ENCODE results near the gene ITPRIPL2. TPM values are rescaled to one million over a fixed set of nuclear protein-coding genes. Genes with fewer than 3 reads are reported as not detected.

Gene ITPRIPL2
- polyA plus RNA-seq, 1 donor (not counting 4 experiments of a cell fraction or from before 2014, with no cell fraction given): 5.9 TPM

DNA sequence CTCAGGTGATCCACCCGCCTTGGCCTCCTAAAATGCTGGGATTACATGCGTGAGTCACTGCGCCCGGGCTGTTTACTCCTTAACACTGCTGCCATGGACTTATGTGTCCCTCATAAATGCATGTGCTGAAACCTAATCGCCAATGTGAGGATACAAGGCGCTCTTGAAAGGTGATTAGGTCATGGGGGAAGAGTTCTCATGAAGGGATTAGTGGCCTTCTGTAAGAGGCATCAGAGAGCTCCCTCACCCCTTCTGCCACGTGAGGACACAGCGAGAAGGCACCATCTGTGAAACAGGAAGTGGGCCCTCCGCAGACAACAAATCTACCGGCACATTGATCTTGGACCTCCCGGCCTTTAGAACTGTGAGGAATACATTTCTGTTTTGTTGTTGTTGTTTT, 19.1 kb downstream of the ITPRIPL2 start:
- Histone ChIP-seq H3K9ac (ENCODE audit: control insufficient read depth, extremely low read depth, insufficient read depth, low read length) (no peak overlapping the region), H3K79me2 (ENCODE audit: control insufficient read depth, insufficient read depth, low read length) (no peaks in the 10 kb centered on the region), H2AFZ (ENCODE audit: control insufficient read depth, low read length) (no peak overlapping the region), H3K4me2 (ENCODE audit: control insufficient read depth, extremely low read depth, insufficient read depth, low read depth, low read length) (no peak overlapping the region), H3K4me3 (ENCODE audit: control insufficient read depth in 2 of 3, extremely low read depth in 1 of 3, insufficient read depth in 2 of 3, low read depth in 1 of 3, low read length in 3 of 3) (no peak overlapping the region), H3K36me3 (ENCODE audit: control insufficient read depth in 2 of 2, extremely low read depth in 1 of 2, insufficient read depth in 2 of 2, low read length in 2 of 2) (no peaks in the 10 kb centered on the region), H3K27me3 (ENCODE audit: control insufficient read depth, extremely low read depth, insufficient read depth, low read length) (no peaks in the 10 kb centered on the region), H4K20me1 (ENCODE audit: control insufficient read depth, extremely low read depth, insufficient read depth, low read length) (no peaks in the 10 kb centered on the region), H3K9me1 (ENCODE audit: control insufficient read depth, extremely low read depth, insufficient read depth, low read length) (no peaks in the 10 kb centered on the region), H3K4me1 (ENCODE audit: control insufficient read depth, extremely low read depth, insufficient read depth, low read length) (peaks cover 41% of the 10 kb centered on the region), H3K27ac (ENCODE audit: control insufficient read depth, insufficient read depth, low read length) (no peak overlapping the region), H3K9me3 (ENCODE audit: control insufficient read depth, low read depth, low read length) (no peaks in the 10 kb centered on the region)
- TF ChIP-seq EZH2 (IDR thresholded peaks at IDR 0.05; ENCODE audit: low read length): no peak
- TF ChIP-seq, protein P1, sequence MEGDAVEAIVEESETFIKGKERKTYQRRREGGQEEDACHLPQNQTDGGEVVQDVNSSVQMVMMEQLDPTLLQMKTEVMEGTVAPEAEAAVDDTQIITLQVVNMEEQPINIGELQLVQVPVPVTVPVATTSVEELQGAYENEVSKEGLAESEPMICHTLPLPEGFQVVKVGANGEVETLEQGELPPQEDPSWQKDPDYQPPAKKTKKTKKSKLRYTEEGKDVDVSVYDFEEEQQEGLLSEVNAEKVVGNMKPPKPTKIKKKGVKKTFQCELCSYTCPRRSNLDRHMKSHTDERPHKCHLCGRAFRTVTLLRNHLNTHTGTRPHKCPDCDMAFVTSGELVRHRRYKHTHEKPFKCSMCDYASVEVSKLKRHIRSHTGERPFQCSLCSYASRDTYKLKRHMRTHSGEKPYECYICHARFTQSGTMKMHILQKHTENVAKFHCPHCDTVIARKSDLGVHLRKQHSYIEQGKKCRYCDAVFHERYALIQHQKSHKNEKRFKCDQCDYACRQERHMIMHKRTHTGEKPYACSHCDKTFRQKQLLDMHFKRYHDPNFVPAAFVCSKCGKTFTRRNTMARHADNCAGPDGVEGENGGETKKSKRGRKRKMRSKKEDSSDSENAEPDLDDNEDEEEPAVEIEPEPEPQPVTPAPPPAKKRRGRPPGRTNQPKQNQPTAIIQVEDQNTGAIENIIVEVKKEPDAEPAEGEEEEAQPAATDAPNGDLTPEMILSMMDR (optimal IDR thresholded peaks at IDR 0.05 in 1 of 3, IDR thresholded peaks at IDR 0.05 in 1 of 3, conservative IDR thresholded peaks at IDR 0.05 in 1 of 3; ENCODE audit: extremely low read depth in 1 of 3, insufficient read depth in 2 of 3, low read length in 3 of 3): no peak
- no peak for FAIRE-seq
- dilution Hi-C loops (cut with MboI; ENCODE audit: extremely low pct_ligation_motif_present, low sequenced_read_pairs): no loop called here
- no peak for DNase-seq (ENCODE audit: low read depth, low spot score)

DNA sequence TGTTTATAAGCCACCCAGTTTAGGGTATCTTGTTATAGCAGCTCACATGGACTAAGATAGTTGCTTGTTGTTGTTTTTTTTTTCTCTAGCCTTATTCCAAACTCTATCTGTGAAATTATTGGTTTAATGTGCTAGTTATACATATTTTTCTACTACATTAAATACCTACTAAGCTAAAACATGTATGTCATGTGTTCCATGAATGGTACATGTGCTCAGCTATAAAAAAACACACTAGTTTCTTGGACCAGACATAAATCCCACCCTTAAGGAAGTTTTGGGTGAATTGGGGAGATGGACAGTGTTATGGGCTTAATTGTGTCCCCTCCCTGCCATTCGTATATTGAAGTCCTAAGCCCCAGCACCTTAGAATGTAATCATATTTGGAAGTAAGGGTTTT, 19.8 kb downstream of the ITPRIPL2 start:
- H3K4me2 ChIP-seq (ENCODE audit: control insufficient read depth, extremely low read depth, insufficient read depth, low read depth, low read length): no peak overlapping the region
- no peak overlapping the region for H2AFZ ChIP-seq (ENCODE audit: control insufficient read depth, low read length)
- no peaks in the 10 kb centered on the region for H3K36me3 ChIP-seq (ENCODE audit: control insufficient read depth in 2 of 2, extremely low read depth in 1 of 2, insufficient read depth in 2 of 2, low read length in 2 of 2)
- no peaks in the 10 kb centered on the region for H3K9me1 ChIP-seq (ENCODE audit: control insufficient read depth, extremely low read depth, insufficient read depth, low read length)
- H3K27ac ChIP-seq (ENCODE audit: control insufficient read depth, insufficient read depth, low read length): no peak overlapping the region
- H3K4me3 ChIP-seq (ENCODE audit: control insufficient read depth in 2 of 3, extremely low read depth in 1 of 3, insufficient read depth in 2 of 3, low read depth in 1 of 3, low read length in 3 of 3): no peak overlapping the region
- peaks cover 48% of the 10 kb centered on the region for H3K4me1 ChIP-seq (ENCODE audit: control insufficient read depth, extremely low read depth, insufficient read depth, low read length)
- no peak overlapping the region for H3K9ac ChIP-seq (ENCODE audit: control insufficient read depth, extremely low read depth, insufficient read depth, low read length)
- no peaks in the 10 kb centered on the region for H3K27me3 ChIP-seq (ENCODE audit: control insufficient read depth, extremely low read depth, insufficient read depth, low read length)
- FAIRE-seq: no peak
- no peaks in the 10 kb centered on the region for H3K9me3 ChIP-seq (ENCODE audit: control insufficient read depth, low read depth, low read length)
- dilution Hi-C loops (cut with MboI; ENCODE audit: extremely low pct_ligation_motif_present, low sequenced_read_pairs): no loop called here
- no peaks in the 10 kb centered on the region for H3K79me2 ChIP-seq (ENCODE audit: control insufficient read depth, insufficient read depth, low read length)
- H4K20me1 ChIP-seq (ENCODE audit: control insufficient read depth, extremely low read depth, insufficient read depth, low read length): no peaks in the 10 kb centered on the region
- DNase-seq (ENCODE audit: low read depth, low spot score): no peak
- no peak for TF ChIP-seq EZH2 (IDR thresholded peaks at IDR 0.05; ENCODE audit: low read length)
- TF ChIP-seq, protein P1 (optimal IDR thresholded peaks at IDR 0.05 in 1 of 3, IDR thresholded peaks at IDR 0.05 in 1 of 3, conservative IDR thresholded peaks at IDR 0.05 in 1 of 3; ENCODE audit: extremely low read depth in 1 of 3, insufficient read depth in 2 of 3, low read length in 3 of 3): no peak
